GM21381 (cell line): ENCODE measurements around the gene MAP2K2.

Experiments
- ATAC-seq: cut with Tn5 transposase; IDR thresholded peaks from one replicate; pipeline ENCODE4 v1.9.1; 2021; ENCODE audit warnings: mild to moderate bottlenecking, moderate library complexity; ENCODE audit not compliant: unreplicated experiment

The MAP2K2 gene

GRCh38 chr19:4082172-4082571 lies 41.8 kb downstream of the MAP2K2 start:
- no peak for ATAC-seq

- ATAC-seq, result no peak
Observed at GRCh38 chr19:4081441-4082129, 42.3 kb downstream of the MAP2K2 start.

DNA sequence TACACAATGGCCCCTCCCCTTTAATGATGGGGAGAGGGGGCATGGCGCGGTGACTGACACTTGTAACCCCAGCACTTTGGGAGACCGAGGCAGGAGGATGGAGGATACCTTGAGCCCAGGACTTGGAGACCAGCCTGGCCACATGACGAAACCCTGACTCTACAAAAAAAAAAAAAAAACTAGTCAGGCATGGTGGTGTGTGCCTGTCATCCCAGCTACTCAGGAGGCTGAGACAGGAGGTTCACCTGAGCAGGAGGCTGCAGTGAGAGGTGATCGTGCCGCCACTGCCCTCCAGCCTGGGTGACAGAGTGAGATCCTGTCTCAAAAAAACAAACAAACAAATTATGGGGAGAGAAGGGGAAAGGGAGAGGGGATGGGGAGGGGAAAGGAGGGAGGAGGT lies 43.4 kb downstream of the MAP2K2 start:
- ATAC-seq, result no peak

DNA sequence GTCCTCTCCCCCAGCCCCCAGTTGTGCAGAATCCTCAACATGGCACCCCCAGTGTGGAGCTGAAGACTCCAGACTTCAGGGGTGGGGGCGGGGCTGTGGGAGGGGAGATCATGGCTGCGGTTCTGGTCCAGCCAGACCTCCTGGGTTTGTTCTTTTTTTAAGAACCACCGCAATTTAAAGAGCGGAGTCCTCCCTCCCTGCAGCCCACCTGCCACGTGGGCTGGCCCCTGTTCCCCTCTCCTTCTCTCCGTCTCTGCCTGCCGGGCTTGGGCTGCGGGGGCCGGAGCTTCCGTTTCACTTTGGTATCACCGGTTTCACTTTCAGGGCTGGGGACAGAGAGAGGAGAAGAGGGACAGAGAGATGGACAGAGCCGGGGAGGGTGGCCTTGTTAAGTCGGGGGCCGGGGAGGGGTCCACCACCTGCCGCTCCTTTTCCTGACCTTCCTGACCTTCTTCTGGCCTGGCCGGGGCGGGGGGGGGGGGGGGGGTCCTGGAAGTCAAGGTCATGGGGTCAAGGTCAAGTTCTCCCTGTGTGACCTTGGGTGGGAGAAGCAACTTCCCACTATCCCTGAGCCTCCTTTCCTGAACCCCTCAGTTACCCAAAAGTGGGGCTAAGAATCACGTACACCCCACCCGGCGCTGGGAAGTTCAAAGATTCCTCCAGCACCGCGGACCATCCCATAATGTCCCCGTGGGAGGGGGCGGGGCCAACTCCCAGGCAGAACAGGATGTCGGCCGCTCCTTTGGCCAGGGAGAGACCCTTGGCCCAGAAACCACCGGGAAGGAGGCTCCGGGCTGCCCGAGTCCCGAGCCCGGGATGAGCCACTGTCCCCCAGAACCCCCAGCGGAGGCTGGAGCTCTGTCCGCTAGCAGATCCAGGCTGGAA lies 45.9 kb downstream of the MAP2K2 start:
- ATAC-seq, result no peak

GRCh38 chr19:4077007-4077374 lies 46.9 kb downstream of the MAP2K2 start:
- no peak for ATAC-seq

DNA sequence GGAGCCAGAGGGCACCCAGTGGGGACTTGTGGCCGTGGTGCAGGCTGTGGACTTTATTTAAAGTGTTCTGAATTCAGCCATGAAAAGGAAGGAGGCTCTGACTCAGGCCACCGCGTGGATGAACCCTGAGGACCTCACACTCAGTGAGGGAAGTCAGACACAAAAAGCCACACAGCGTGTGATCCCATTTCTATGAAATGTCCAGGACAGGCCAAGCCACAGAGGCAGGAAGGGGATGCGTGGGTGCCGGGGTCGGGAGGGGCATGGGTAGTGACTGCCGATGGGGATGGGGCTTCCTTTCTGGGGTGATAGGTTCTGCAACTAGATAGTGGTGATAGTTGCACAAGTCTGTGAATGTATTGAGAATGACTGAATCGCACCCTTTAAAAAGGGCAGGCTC lies 48.5 kb downstream of the MAP2K2 start:
- ATAC-seq, result no peak

DNA sequence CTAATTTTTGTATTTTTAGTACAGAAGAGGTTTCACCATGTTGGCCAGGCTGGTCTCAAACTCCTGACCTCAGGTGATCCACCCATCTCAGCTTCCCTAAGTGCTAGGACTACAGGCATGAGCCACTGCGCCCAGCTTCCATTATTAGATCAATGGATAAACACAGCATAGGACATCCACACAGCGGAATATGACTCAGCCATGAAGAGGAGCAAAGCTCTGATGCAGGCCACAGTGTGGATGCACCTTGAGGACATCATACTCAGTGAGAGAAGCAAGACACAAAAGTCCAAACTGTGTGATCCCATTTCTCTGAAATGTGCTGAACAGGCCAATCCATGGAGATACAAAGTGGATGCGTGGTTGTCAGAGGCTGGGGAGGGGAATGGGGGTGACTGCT lies 52.3 kb downstream of the MAP2K2 start:
- ATAC-seq, result no peak

GRCh38 chr19:4069331-4069959 lies 54.5 kb downstream of the MAP2K2 start:
- no peak for ATAC-seq

DNA sequence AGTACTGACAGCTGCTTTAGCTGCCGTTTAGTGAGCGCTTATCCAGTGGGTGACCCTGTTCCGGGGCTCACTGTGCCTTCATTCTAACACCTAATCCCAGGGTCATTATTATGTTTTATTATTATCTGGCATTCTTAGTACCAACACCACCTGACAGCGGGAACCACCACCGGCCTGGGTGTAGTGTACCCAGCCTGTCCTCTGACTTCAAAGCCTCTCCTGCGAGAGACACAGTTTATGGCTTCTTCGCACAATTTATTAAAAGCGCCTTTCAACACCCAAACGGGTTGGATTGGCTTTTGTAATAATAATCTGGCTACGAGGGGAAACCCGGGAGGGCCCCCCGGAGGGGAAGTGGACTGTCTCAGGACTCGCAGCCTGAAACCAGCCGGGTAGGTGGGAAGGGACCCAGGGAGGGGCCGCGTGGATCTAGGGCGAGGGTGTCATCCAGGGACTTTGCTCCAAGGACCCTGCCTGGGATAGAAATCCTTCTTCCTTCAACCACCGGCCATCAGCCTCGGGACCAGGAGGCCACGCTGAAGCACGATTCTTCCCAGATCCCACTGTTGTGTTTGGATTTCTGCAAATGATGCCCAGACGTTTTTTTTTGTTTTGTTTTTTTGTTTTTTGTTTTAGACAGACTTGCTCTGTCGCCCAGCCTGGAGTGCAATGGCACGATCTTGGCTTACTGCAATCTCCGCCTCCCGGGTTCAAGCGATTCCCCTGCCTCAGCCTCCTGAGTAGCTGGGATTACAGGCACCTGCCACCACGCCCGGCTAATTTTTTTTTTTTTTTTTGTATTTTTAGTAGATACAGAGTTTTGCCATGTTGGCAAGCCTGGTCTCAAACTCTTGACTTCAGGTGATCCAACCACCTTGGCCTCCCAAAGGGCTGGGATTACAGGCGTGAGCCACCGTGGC lies 55.6 kb downstream of the MAP2K2 start:
- no peak for ATAC-seq

DNA sequence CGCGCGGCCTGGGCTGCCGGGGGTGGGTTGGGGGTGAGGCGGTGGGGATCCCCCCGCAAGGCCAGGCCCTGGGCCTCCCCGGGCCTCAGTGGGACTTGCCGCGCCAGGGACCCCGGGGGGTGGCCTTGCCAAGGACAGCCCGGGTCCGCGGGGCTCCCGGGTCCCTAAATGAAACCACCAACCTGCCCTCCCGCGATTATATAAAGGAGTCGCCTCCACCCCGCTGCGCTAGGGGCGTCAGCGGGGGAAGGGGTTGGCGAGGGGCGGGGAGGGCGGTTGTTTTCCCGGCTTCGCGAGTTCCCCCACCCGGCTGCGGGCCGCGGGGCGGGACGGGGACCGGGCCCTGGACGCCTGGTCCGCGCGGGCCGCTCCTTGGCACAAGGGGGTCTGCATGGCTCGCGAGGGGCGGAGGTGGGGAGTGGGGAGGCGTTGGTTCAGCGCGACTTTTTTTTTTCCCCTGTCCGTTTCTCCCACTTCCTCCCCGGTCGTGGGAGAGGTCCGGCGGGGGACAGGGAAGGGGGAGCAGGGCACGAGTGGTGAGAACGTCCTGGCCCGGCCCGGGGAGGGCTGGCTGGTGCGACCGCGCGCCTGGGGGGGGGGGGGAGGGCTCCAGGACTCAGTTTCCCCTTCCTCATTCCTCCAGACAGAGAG lies 56.4 kb downstream of the MAP2K2 start:
- no peak for ATAC-seq

- ATAC-seq, result no peak
Observed at GRCh38 chr19:4066682-4067395, 57.1 kb downstream of the MAP2K2 start, which contains the start of gene ZBTB7A. ZBTB7A (minus strand) TSS chr19:4066899; CDS start chr19:4055232, 11,667 bp downstream.

DNA sequence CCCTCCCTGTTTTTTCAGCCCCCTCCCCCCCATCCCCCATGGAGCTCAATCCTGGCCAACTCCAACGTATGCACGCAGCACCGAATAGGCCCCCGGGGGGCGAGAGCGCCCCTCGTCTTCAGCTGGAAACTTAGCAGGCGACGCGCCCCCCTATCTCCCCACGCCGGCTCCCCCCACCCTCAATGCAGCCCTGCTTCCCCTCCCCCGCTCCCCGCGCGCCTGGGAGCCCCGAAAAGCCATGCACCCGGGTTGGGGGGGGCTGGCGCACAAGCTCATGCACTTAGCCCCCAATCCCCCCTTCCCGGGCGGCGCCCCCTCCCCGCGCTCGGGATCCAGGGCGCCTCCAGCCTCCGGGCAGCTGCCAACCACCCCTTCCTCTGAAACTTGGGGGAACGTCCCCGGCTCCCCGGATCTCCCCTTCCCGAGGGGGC lies 57.7 kb downstream of the MAP2K2 start:
- ATAC-seq, result no peak

GRCh38 chr19:4065430-4066175 lies 58.3 kb downstream of the MAP2K2 start:
- peak; percentile 67 for ATAC-seq

GRCh38 chr19:4064496-4065260 lies 59.2 kb downstream of the MAP2K2 start:
- no peak for ATAC-seq

GRCh38 chr19:4064149-4064495 lies 59.8 kb downstream of the MAP2K2 start:
- no peak for ATAC-seq

- no peak for ATAC-seq
Observed at GRCh38 chr19:4063369-4064148, 60.4 kb downstream of the MAP2K2 start.
